Uterus (tissue), 4 donors: ENCODE measurements around the gene CCDC57. TPM values are rescaled to one million over a fixed set of nuclear protein-coding genes. Genes with fewer than 3 reads are reported as not detected.

Experiments
- DNase-seq, 2 donors: peaks; one replicate each; pipeline ENCODE4 v3.0.0-alpha.2; 2019 to 2020
- H3K27ac ChIP-seq, 2 donors: fragments of 200-600 bp; sonication (generic); 1 replicate in 1 of 2; 2 replicates in 1 of 2; pipeline ENCODE4 v1.5.1; 2016 to 2018
- H3K27me3 ChIP-seq, 2 donors: fragments of 200-600 bp; sonication (generic); one replicate each; pipeline ENCODE4 v1.5.1; 2018 to 2019; ENCODE audit warnings: control low read depth in 1 of 2
- H3K36me3 ChIP-seq, 2 donors: fragments of 200-600 bp; sonication (generic); one replicate each; pipeline ENCODE4 v1.5.1; 2019; ENCODE audit warnings: control low read depth in 1 of 2
- H3K4me1 ChIP-seq, 2 donors: fragments of 200-600 bp; sonication (generic); one replicate each; pipeline ENCODE4 v1.5.1; 2018 to 2019; ENCODE audit warnings: control low read depth in 1 of 2
- H3K4me3 ChIP-seq, 2 donors: fragments of 200-600 bp; sonication (generic); 1 replicate in 1 of 2; 2 replicates in 1 of 2; pipeline ENCODE4 v1.5.1; 2018 to 2019; ENCODE audit warnings: mild to moderate bottlenecking in 1 of 2
- H3K9me3 ChIP-seq, 2 donors: fragments of 200-600 bp; sonication (generic); one replicate each; pipeline ENCODE4 v1.5.1; 2019; ENCODE audit warnings: control low read depth in 1 of 2
- CTCF ChIP-seq, 4 experiments: fragments of 200-600 bp in 2 of 4; fragments of 450-650 bp in 2 of 4; sonication (generic) in 2 of 4; IDR thresholded peaks; one replicate each; pipeline ENCODE4 v1.5.1; 2016 to 2019; ENCODE audit warnings: antibody characterized with exemption in 4 of 4, mild to moderate bottlenecking in 2 of 4, moderate library complexity in 1 of 4
- POLR2A ChIP-seq, 2 donors: fragments of 450-650 bp; IDR thresholded peaks; one replicate each; pipeline ENCODE4 v1.6.1; 2016; ENCODE audit warnings: antibody characterized with exemption in 2 of 2, mild to moderate bottlenecking in 1 of 2, moderate library complexity in 1 of 2
- intact Hi-C: fragments of 100-400 bp; cut with DNase I; formaldehyde crosslinking; loops from one replicate; pipeline ENCODE4 v1.15.1; 2023; ENCODE audit warnings: low total_unique reads
- total RNA-seq, 4 donors: library from RNA; depleted of rRNA in 3 of 4; stranded (reverse); fragments of >200 nt in 3 of 4; gene quantifications; one replicate each; pipeline versions ENCODE4 v1.1.0 to v1.2.4, GENCODE V29; 2014 to 2023
- donor health status: DM: yes; HTN: yes; CAD: no.

CCDC57 gene
- total RNA-seq, 4 donors from 2014 or later: 4.4 to 88.2 (median 17.6) TPM

GRCh38 chr17:82085931-82086764 is 126.5 kb downstream of the CCDC57 start:
- no peak overlapping the region for H3K4me3 ChIP-seq
- no peaks in the 10 kb centered on the region for H3K4me1 ChIP-seq
- TF ChIP-seq CTCF (IDR thresholded peaks at IDR 0.05): no peak
- no peak for TF ChIP-seq POLR2A (IDR thresholded peaks at IDR 0.05)
- no peaks in the 10 kb centered on the region for H3K9me3 ChIP-seq
- intact Hi-C loops: no loop called here
- no peaks in the 10 kb centered on the region for H3K27me3 ChIP-seq
- DNase-seq: no peak
- no peaks in the 10 kb centered on the region for H3K36me3 ChIP-seq
- no peak overlapping the region for H3K27ac ChIP-seq

- H3K4me3 ChIP-seq: no peak overlapping the region
- no peak for DNase-seq
- H3K27ac ChIP-seq: no peak overlapping the region
- TF ChIP-seq CTCF (IDR thresholded peaks at IDR 0.05) (no peak), POLR2A (IDR thresholded peaks at IDR 0.05) (no peak)
- no peaks in the 10 kb centered on the region for H3K9me3 ChIP-seq
- H3K36me3 ChIP-seq: no peaks in the 10 kb centered on the region
- H3K4me1 ChIP-seq: no peaks in the 10 kb centered on the region
- no peaks in the 10 kb centered on the region for H3K27me3 ChIP-seq
- intact Hi-C loops: no loop called here
Observed at GRCh38 chr17:82085031-82085861, 127.4 kb downstream of the CCDC57 start.

- Histone ChIP-seq H3K4me1 (no peaks in the 10 kb centered on the region), H3K27me3 (no peaks in the 10 kb centered on the region), H3K27ac (no peak overlapping the region), H3K4me3 (no peak overlapping the region), H3K36me3 (no peaks in the 10 kb centered on the region), H3K9me3 (no peaks in the 10 kb centered on the region)
- no peak for DNase-seq
- TF ChIP-seq POLR2A (IDR thresholded peaks at IDR 0.05) (no peak), CTCF (IDR thresholded peaks at IDR 0.05) (no peak)
- intact Hi-C loops: no loop called here
Observed at GRCh38 chr17:82084373-82085030, 128.1 kb downstream of the CCDC57 start.

- no peaks in the 10 kb centered on the region for H3K4me1 ChIP-seq
- no peaks in the 10 kb centered on the region for H3K27me3 ChIP-seq
- intact Hi-C loops: no loop called here
- no peak for DNase-seq
- no peaks in the 10 kb centered on the region for H3K9me3 ChIP-seq
- H3K27ac ChIP-seq: no peak overlapping the region
- no peak overlapping the region for H3K4me3 ChIP-seq
- H3K36me3 ChIP-seq: no peaks in the 10 kb centered on the region
- TF ChIP-seq CTCF (IDR thresholded peaks at IDR 0.05): no peak
- no peak for TF ChIP-seq POLR2A (IDR thresholded peaks at IDR 0.05)
Observed at GRCh38 chr17:82083533-82084359, 128.9 kb downstream of the CCDC57 start.
